Mesenchymal stem cell (in vitro differentiated cells and primary cell): Measurements from ENCODE around the gene AURKA.
A peak's percentile ranks its signal among the peaks of the same experiment; 100 is the strongest.

Experiments used
- DNase-seq: peaks from one replicate; pipeline ENCODE4 v3.0.0-alpha.2; 2013
- H2AFZ ChIP-seq: one replicate; pipeline ENCODE4 v1.6.1; 2013; ENCODE audit warnings: low read depth, mild to moderate bottlenecking, control low read depth, inconsistent platforms, low read length, moderate library complexity
- H2AK5ac ChIP-seq: 2 replicates; pipeline ENCODE4 v1.6.1; 2013; ENCODE audit warnings: low read length, moderate library complexity, mild to moderate bottlenecking, inconsistent platforms; ENCODE audit not compliant: severe bottlenecking
- H2BK120ac ChIP-seq: one replicate; pipeline ENCODE4 v1.6.1; 2013; ENCODE audit warnings: low read depth, mild to moderate bottlenecking, inconsistent platforms, low read length, moderate library complexity
- H2BK12ac ChIP-seq, 2 experiments: one replicate each; pipeline ENCODE4 v1.6.1; 2013; ENCODE audit warnings: inconsistent platforms in 2 of 2, low read length in 2 of 2, mild to moderate bottlenecking in 2 of 2, moderate library complexity in 2 of 2, control low read depth in 1 of 2
- H2BK15ac ChIP-seq: one replicate; pipeline ENCODE4 v1.6.1; 2013; ENCODE audit warnings: mild to moderate bottlenecking, low read depth, inconsistent platforms; ENCODE audit not compliant: poor library complexity, severe bottlenecking
- H2BK5ac ChIP-seq: 2 replicates; pipeline ENCODE4 v1.6.1; 2013; ENCODE audit warnings: low read depth, mild to moderate bottlenecking, low read length, control low read depth, inconsistent platforms; ENCODE audit not compliant: poor library complexity, severe bottlenecking
- H3K14ac ChIP-seq, 2 experiments: one replicate each; pipeline ENCODE4 v1.6.1; 2013; ENCODE audit warnings: inconsistent platforms in 2 of 2, low read length in 2 of 2, control low read depth in 1 of 2, mild to moderate bottlenecking in 1 of 2, moderate library complexity in 1 of 2
- H3K18ac ChIP-seq, 2 experiments: one replicate each; pipeline ENCODE4 v1.6.1; 2013; ENCODE audit warnings: inconsistent platforms in 2 of 2, low read length in 2 of 2, control low read depth in 1 of 2, low read depth in 1 of 2, mild to moderate bottlenecking in 1 of 2
- H3K23ac ChIP-seq, 2 experiments: one replicate each; pipeline ENCODE4 v1.6.1; 2013; ENCODE audit warnings: inconsistent platforms in 2 of 2, low read length in 2 of 2, mild to moderate bottlenecking in 2 of 2, moderate library complexity in 2 of 2, control low read depth in 1 of 2
- H3K27ac ChIP-seq: 2 replicates; pipeline ENCODE4 v1.5.1; 2013; ENCODE audit warnings: mild to moderate bottlenecking, moderate library complexity, low read length, control low read depth, inconsistent platforms; ENCODE audit not compliant: poor library complexity, severe bottlenecking
- H3K27me3 ChIP-seq, 2 experiments: 2 replicates each; pipeline versions ENCODE4 v1.6.1 to v1.7.0; 2013; ENCODE audit warnings: low read length in 2 of 2, mild to moderate bottlenecking in 2 of 2, moderate library complexity in 2 of 2, control low read depth in 1 of 2, inconsistent platforms in 1 of 2; ENCODE audit not compliant: control insufficient read depth in 1 of 2, insufficient read depth in 1 of 2
- H3K36me3 ChIP-seq, 2 experiments: 2 replicates each; pipeline versions ENCODE4 v1.6.1 to v1.7.0; 2013; ENCODE audit warnings: low read length in 2 of 2, control low read depth in 1 of 2, inconsistent platforms in 1 of 2, low read depth in 1 of 2, mild to moderate bottlenecking in 1 of 2; ENCODE audit not compliant: insufficient read depth in 2 of 2, control insufficient read depth in 1 of 2
- H3K4ac ChIP-seq, 2 experiments: one replicate each; pipeline ENCODE4 v1.6.1; 2013; ENCODE audit warnings: inconsistent platforms in 2 of 2, low read length in 2 of 2, mild to moderate bottlenecking in 2 of 2, moderate library complexity in 2 of 2, control low read depth in 1 of 2, low read depth in 1 of 2
- H3K4me1 ChIP-seq: 2 replicates; pipeline ENCODE4 v1.6.1; 2013; ENCODE audit warnings: low read depth, low read length, control low read depth; ENCODE audit not compliant: control insufficient read depth, insufficient read depth
- H3K4me2 ChIP-seq: 2 replicates; pipeline ENCODE4 v1.6.1; 2013; ENCODE audit warnings: low read length, mild to moderate bottlenecking, inconsistent platforms; ENCODE audit not compliant: poor library complexity, severe bottlenecking
- H3K4me3 ChIP-seq, 2 experiments: 2 replicates each; pipeline versions ENCODE4 v1.5.1 to v1.7.0; 2013; ENCODE audit warnings: low read length in 2 of 2, mild to moderate bottlenecking in 2 of 2, control low read depth in 1 of 2, low read depth in 1 of 2; ENCODE audit not compliant: insufficient read depth in 1 of 2
- H3K79me1 ChIP-seq: replicated peaks from 2 replicates; pipeline ENCODE4 v1.6.1; 2013; ENCODE audit warnings: mild to moderate bottlenecking, control low read depth, low read length, inconsistent platforms; ENCODE audit not compliant: poor library complexity, severe bottlenecking
- H3K9ac ChIP-seq: 2 replicates; pipeline ENCODE4 v1.7.0; 2013; ENCODE audit warnings: mild to moderate bottlenecking, low read length, moderate library complexity
- H3K9me3 ChIP-seq: 2 replicates; pipeline ENCODE4 v1.7.0; 2013; ENCODE audit warnings: mild to moderate bottlenecking, low read length; ENCODE audit not compliant: control insufficient read depth
- H4K8ac ChIP-seq: one replicate; pipeline ENCODE4 v1.6.1; 2013; ENCODE audit warnings: inconsistent platforms, mild to moderate bottlenecking, low read length, moderate library complexity
- H4K91ac ChIP-seq: one replicate; pipeline ENCODE4 v1.6.1; 2013; ENCODE audit warnings: mild to moderate bottlenecking, low read length, inconsistent platforms
- WGBS: methylation state at CpG from one replicate; pipeline ENCODE4 v1.1.7; 2013; ENCODE audit warnings: mixed read lengths; 5-methylcytosine and 5-hydroxymethylcytosine counted together

The AURKA gene

GRCh38 chr20:56352345-56353055 lies 39.5 kb downstream of the AURKA start:
- Histone ChIP-seq H3K18ac (no peak overlapping the region), H2BK12ac (no peak overlapping the region), H4K91ac (no peak overlapping the region), H3K36me3 (no peaks in the 10 kb centered on the region), H3K4me1 (peaks cover 1% of the 10 kb centered on the region), H2AK5ac (no peak overlapping the region), H3K23ac (no peak overlapping the region), H3K79me1 (no peaks in the 10 kb centered on the region), H3K27me3 (peaks cover 0 to 23% of the 10 kb centered on the region in 2 experiments), H2AFZ (no peak overlapping the region), H2BK120ac (no peak overlapping the region), H3K9ac (peak overlapping the region; percentile 1), H4K8ac (no peak overlapping the region), H3K4me2 (no peak overlapping the region), H3K14ac (no peak overlapping the region), H3K4ac (no peak overlapping the region), H3K4me3 (no peak overlapping the region), H3K27ac (no peak overlapping the region), H2BK5ac (no peak overlapping the region), H3K9me3 (no peaks in the 10 kb centered on the region), H2BK15ac (no peak overlapping the region)
- WGBS, result 44% methylated on average over 3 of the region's 5 CpGs
- DNase-seq, result no peak

GRCh38 chr20:56350842-56351241 lies 41.2 kb downstream of the AURKA start:
- H3K23ac ChIP-seq, result no peak overlapping the region
- H3K36me3 ChIP-seq, result no peaks in the 10 kb centered on the region
- DNase-seq, result no peak
- no peak overlapping the region for H3K14ac ChIP-seq
- no peak overlapping the region for H2AK5ac ChIP-seq
- no peak overlapping the region for H2BK120ac ChIP-seq
- H3K9ac ChIP-seq, result no peak overlapping the region
- no peak overlapping the region for H3K4me3 ChIP-seq
- H3K27ac ChIP-seq, result no peak overlapping the region
- no peaks in the 10 kb centered on the region for H3K9me3 ChIP-seq
- no peak overlapping the region for H3K4ac ChIP-seq
- H3K27me3 ChIP-seq, result peaks cover 0 to 29% of the 10 kb centered on the region in 2 experiments
- H3K18ac ChIP-seq, result no peak overlapping the region
- H3K79me1 ChIP-seq, result no peaks in the 10 kb centered on the region
- peaks cover 1% of the 10 kb centered on the region for H3K4me1 ChIP-seq
- no peak overlapping the region for H2BK15ac ChIP-seq
- H4K8ac ChIP-seq, result peak overlapping the region; percentile 48
- H3K4me2 ChIP-seq, result no peak overlapping the region
- WGBS, result 17% methylated on average over 1 of the region's 2 CpGs
- H2BK12ac ChIP-seq, result no peak overlapping the region
- H4K91ac ChIP-seq, result no peak overlapping the region
- no peak overlapping the region for H2AFZ ChIP-seq
- H2BK5ac ChIP-seq, result no peak overlapping the region

GRCh38 chr20:56348746-56349145 lies 43.3 kb downstream of the AURKA start:
- WGBS, result 12% methylated on average over 2 of the region's 3 CpGs
- Histone ChIP-seq H2BK12ac (no peak overlapping the region), H3K18ac (no peak overlapping the region)

GRCh38 chr20:56348305-56348693 lies 43.7 kb downstream of the AURKA start:
- H3K4me2 ChIP-seq, result no peak overlapping the region
- H2BK15ac ChIP-seq, result no peak overlapping the region
- no peak overlapping the region for H3K4me3 ChIP-seq
- DNase-seq, result no peak
- no peak overlapping the region for H4K8ac ChIP-seq
- H2BK5ac ChIP-seq, result no peak overlapping the region
- no peaks in the 10 kb centered on the region for H3K79me1 ChIP-seq
- no peaks in the 10 kb centered on the region for H3K9me3 ChIP-seq
- H3K27me3 ChIP-seq, result peaks cover 20 to 47% of the 10 kb centered on the region in 2 experiments
- no peak overlapping the region for H2AFZ ChIP-seq
- H3K23ac ChIP-seq, result no peak overlapping the region
- no peak overlapping the region for H4K91ac ChIP-seq
- no peak overlapping the region for H3K4ac ChIP-seq
- H3K14ac ChIP-seq, result no peak overlapping the region
- no peak overlapping the region for H2BK12ac ChIP-seq
- no peak overlapping the region for H3K27ac ChIP-seq
- no peak overlapping the region for H3K9ac ChIP-seq
- peaks cover 0 to 2% of the 10 kb centered on the region in 2 experiments for H3K36me3 ChIP-seq
- peaks cover 5% of the 10 kb centered on the region for H3K4me1 ChIP-seq
- no peak overlapping the region for H3K18ac ChIP-seq
- H2BK120ac ChIP-seq, result no peak overlapping the region
- WGBS, result 29% methylated on average over 4 of the region's 5 CpGs
- no peak overlapping the region for H2AK5ac ChIP-seq

More at GRCh38 chr20:56348746-56349145, 43.3 kb downstream of the AURKA start:
- peaks cover 0 to 2% of the 10 kb centered on the region in 2 experiments for H3K36me3 ChIP-seq
- no peak overlapping the region for H3K23ac ChIP-seq
- H3K9me3 ChIP-seq, result no peaks in the 10 kb centered on the region
- H2BK15ac ChIP-seq, result no peak overlapping the region
- no peak overlapping the region for H3K4ac ChIP-seq
- no peak overlapping the region for H3K4me2 ChIP-seq
- no peaks in the 10 kb centered on the region for H3K79me1 ChIP-seq
- H2AFZ ChIP-seq, result no peak overlapping the region
- no peak overlapping the region for H3K27ac ChIP-seq
- no peak overlapping the region for H2BK5ac ChIP-seq
- H3K27me3 ChIP-seq, result peaks cover 15 to 47% of the 10 kb centered on the region in 2 experiments
- H4K91ac ChIP-seq, result no peak overlapping the region
- H3K14ac ChIP-seq, result no peak overlapping the region
- H4K8ac ChIP-seq, result no peak overlapping the region
- H2AK5ac ChIP-seq, result no peak overlapping the region
- no peak overlapping the region for H3K9ac ChIP-seq
- H2BK120ac ChIP-seq, result no peak overlapping the region
- H3K4me1 ChIP-seq, result peaks cover 5% of the 10 kb centered on the region
- H3K4me3 ChIP-seq, result no peak overlapping the region
- no peak for DNase-seq
